ENCODE measurements around the gene GFAP.

The GFAP gene

DNA sequence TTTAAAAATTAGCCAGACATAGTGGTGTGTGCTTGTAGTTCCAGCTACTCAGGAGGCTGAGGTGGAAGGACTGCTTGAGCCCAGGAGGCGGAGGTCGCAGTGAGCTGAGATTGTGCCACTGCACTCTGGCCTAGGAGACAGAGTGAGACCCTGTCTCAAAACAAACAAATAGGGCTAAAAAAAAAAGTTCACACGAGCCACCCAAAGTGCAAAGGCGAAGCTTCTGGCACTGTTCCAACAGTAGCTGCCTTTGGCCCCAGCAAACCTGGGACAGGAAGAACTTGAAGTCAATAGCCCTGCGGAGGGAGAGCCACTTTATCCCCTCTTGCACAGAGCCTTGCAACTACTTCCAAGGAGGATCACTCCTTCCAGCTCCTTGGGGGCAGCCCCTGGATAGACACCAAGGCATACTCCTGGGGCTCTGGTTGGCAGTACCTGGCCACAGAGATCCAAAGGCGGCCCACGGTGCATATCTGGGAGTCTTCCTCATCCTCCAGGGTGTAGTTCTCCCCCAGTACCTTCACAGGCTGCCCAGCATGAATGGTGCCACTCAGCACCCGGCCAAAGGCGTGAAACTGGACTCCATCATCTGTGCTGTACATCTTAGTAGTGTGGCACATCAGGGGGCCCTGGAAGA, 52.9 kb downstream of the GFAP start:
- H3K27ac ChIP-seq: no peak overlapping the region
- H3K36me3 ChIP-seq: peaks cover 85% of the 10 kb centered on the region
- H3K27me3 ChIP-seq (ENCODE audit: insufficient read depth, low read depth, severe bottlenecking): no peaks in the 10 kb centered on the region
- DNase-seq: no peak
- no peak overlapping the region for H3K4me3 ChIP-seq (ENCODE audit: low read depth, low read length)
- H3K9me3 ChIP-seq (ENCODE audit: severe bottlenecking): no peaks in the 10 kb centered on the region
- TF ChIP-seq, protein P1, sequence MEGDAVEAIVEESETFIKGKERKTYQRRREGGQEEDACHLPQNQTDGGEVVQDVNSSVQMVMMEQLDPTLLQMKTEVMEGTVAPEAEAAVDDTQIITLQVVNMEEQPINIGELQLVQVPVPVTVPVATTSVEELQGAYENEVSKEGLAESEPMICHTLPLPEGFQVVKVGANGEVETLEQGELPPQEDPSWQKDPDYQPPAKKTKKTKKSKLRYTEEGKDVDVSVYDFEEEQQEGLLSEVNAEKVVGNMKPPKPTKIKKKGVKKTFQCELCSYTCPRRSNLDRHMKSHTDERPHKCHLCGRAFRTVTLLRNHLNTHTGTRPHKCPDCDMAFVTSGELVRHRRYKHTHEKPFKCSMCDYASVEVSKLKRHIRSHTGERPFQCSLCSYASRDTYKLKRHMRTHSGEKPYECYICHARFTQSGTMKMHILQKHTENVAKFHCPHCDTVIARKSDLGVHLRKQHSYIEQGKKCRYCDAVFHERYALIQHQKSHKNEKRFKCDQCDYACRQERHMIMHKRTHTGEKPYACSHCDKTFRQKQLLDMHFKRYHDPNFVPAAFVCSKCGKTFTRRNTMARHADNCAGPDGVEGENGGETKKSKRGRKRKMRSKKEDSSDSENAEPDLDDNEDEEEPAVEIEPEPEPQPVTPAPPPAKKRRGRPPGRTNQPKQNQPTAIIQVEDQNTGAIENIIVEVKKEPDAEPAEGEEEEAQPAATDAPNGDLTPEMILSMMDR (IDR thresholded peaks at IDR 0.05; ENCODE audit: low read depth, low read length): no peak

DNA sequence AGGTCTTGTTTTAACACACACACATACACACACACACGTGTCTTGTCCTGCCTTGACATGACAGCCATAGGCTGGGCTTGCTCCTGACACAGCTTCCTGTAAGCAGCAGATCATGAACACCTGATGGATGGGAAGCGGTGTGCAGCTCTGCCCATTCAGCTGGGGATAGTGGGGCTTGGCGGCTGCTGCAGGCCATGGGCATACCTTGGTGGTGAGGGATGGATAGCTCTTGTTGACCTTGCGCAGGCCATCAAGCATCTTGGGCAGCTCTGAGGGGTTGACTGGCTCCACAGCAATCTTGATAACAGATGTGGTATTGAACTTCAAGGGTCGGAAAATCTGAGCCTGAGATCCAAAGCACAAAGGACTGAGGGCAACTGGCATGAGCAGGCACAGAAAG, 55.6 kb downstream of the GFAP start:
- DNase-seq: no peak
- TF ChIP-seq, protein P1 (IDR thresholded peaks at IDR 0.05; ENCODE audit: low read depth, low read length): no peak

DNA sequence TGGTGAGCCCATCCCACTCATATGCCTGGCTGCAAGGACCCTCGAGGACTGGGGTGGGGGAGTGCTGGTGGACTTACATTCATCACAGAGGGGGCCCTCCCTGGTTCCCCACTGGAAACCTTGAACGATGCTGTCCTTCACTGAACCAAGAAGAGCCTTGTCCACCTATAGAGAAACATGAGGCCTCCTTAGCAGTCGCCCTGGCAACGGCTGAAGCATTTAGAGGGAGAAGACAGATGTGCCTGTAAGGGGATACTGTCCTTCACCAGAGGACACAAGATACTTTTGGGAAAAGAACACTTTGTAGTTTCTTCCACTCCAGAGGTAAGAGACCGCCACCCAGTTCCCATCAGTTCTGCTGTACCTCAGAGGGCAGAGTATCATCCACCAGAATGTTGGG, 61.1 kb downstream of the GFAP start:
- H3K27ac ChIP-seq: no peak overlapping the region
- H3K9me3 ChIP-seq (ENCODE audit: severe bottlenecking): no peaks in the 10 kb centered on the region
- no peak for DNase-seq
- H3K36me3 ChIP-seq: peaks cover 92% of the 10 kb centered on the region
- no peak overlapping the region for H3K4me3 ChIP-seq (ENCODE audit: low read depth, low read length)
- TF ChIP-seq, protein P1 (IDR thresholded peaks at IDR 0.05; ENCODE audit: low read depth, low read length): no peak
- no peaks in the 10 kb centered on the region for H3K27me3 ChIP-seq (ENCODE audit: insufficient read depth, low read depth, severe bottlenecking)

More for the DNA sequence above, 55.6 kb downstream of the GFAP start:
- no peak overlapping the region for H3K27ac ChIP-seq
- no peaks in the 10 kb centered on the region for H3K27me3 ChIP-seq (ENCODE audit: insufficient read depth, low read depth, severe bottlenecking)
- H3K36me3 ChIP-seq: peaks cover 92% of the 10 kb centered on the region
- H3K4me3 ChIP-seq (ENCODE audit: low read depth, low read length): no peak overlapping the region
- H3K9me3 ChIP-seq (ENCODE audit: severe bottlenecking): no peaks in the 10 kb centered on the region

Data from WERI-Rb-1 (cell line).